Kidney glomerular epithelial cell (primary cell): ENCODE results near the gene ANKRD55.
"Not testable (repeated sequence)": the region's sequence is repeated elsewhere in the genome, so short reads cannot be mapped to it uniquely, and the experiment has no call there.

Source experiments
- DNase-seq: peaks from one replicate; lab custom pipeline; 2025; lab: John Stamatoyannopoulos, UW

The ANKRD55 gene

GRCh38 chr5:56168066-56168478 lies 65.1 kb downstream of the ANKRD55 start:
- no peak for DNase-seq

DNA sequence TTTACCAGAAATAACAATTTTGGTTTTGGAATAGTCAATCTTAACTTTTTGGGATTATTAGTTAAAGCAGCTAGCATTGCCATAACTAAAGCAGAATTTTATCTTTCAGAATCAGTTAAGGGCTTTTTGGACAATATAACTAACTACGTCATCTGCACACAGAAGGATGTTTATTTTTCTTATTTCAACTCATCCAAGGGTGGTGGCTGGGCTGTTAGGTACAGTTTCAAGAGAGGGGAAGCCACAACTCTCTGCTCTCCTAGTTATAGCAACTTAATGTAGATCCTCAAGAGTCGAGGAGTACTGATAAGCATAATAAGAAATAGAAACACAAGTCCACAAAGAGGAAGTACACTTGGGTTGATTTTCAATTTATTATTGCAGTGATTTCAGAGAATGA lies 65.6 kb downstream of the ANKRD55 start:
- no peak for DNase-seq

- DNase-seq, result no peak
Measured at GRCh38 chr5:56166671-56167385, 66.3 kb downstream of the ANKRD55 start.

DNA sequence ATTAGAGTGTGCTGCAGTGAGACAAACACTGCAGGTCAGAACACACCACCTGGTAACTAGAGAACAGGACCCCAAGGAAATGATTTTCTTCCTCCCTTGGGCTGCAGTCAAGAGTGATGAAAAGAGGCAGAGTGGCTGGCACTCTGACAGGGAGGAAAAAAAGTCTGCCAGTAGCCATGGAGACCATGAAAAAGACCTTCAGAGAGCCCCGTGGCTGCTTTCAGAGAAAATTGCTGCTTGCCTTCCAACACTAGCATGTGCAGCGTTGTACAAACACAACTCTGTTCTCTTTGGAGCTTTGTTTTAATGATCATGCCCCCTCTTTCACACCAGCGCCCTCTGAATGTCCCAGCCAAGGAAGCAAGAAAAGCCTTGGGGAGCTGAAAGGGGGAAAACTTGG lies 68.8 kb downstream of the ANKRD55 start:
- DNase-seq, result no peak

DNA sequence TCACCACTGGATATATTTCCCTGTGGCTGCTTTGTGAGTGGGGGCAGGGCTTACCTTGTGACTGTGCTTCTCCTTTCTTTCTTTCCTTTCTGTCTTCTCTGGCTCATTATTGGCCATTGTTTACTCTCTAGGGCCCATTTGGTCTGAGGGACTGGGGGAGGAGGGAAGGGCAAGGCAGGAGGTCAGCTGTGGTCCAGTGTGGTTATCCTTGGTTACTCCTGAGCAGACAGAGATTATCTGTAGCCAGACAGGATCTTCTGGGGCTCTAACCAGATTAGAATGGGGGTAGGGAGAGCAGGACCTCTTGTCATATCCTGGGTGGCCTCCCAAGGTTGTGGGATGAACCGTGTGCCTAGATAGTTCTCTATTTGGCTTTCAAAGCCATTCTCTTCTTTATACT lies 71.2 kb downstream of the ANKRD55 start:
- peak; percentile 49 for DNase-seq

DNA sequence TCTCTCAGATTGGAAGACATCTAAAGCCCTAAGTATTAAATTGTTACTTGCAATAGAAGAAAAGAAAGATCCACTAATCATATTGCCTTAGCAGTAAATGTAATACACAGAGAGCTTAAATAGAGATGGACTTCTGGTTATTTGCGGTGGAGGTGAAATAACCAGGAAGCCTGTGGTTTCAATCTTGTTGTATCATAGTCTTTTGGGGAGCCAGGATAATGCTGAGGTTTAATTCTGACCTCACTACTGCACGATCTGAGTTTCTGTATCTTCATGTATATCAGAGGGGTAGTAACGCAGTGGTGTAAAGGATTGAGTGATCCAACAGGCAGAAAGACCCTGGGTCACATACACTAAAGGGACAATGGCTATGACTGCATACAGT lies 71.7 kb downstream of the ANKRD55 start:
- no peak for DNase-seq

DNA sequence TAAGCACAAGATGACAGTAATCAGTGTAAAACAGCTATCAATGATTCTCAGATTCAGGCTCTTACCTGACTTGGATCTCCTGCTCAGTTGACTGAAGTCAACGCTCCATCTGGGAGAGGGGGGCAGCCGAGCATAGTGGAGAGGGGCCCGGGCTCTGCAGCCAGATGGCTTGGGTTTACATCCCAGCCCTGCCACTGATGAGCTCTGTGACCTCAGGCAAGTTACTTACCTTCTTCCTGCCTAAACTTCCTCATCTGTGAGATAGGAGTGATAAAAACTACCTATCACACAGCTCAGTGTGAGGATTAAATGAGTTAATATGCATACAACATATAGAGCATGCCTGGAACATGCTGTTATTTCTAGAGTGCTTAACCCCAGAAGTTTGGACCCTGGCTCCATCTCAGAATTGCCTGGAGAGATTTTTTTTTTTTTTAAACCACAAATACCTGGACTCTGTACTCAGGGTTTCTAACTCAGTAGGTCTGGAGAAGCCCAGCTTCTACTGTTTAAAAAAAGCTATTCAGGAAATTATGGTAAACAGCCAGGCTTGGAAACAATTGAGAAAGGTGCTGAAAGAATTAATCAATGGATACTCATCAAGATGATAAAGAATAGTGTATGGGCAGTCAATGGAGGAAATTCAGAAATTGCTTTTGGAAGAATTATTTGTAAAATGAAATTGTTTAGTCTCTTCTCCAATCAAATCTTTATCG lies 72.2 kb downstream of the ANKRD55 start:
- DNase-seq, result no peak

DNA sequence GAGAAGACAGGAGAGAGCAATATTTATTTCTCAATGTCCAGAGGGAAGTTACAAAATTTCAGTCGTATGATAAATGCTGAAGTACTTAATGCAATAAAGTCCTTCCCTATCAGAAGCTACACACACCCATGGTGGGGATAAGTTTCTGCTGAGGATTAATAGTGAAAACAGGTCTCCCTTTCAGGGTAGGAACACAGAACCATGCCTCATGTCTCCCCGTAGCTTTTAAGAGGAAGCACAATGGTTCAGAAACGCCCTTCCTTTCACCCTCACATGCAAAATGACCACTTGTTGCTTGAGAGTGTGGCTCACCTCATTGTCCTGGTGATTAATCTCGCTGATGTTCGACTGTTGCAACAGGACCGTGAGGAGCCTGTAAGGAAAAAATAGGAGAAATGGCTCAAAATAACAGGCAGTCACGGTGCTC lies 73.6 kb downstream of the ANKRD55 start:
- DNase-seq, result no peak

DNA sequence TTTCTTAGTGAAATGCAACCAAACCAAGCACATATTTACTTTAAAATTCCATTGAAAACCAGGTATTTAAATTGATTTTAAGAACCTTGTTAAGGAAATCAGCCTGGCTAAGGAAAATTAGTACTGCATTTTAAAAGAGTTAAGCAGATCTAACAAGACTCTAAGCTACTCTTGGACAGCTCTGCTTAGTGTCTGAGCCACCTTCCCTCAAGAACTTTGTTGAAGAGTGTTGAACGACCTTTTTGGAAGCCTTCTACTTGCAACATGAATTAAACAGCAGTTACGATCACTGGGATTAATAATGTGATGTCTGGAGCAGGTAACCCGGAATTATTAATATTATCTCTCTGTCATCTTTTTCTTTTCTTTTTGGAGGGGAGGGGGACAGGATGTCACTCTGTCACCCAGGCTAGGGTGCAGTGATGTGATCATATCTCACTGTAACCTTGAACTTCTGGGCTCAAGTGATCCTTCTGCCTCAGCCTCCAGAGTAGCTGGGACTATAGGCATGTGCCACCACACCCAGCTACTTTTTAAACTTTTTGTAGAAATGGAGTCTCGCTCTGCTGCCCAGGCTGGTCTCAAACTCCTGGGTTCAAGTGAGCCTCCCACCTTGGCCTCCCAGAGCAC lies 74.7 kb downstream of the ANKRD55 start:
- DNase-seq, result no peak

GRCh38 chr5:56157191-56157621 lies 75.9 kb downstream of the ANKRD55 start:
- DNase-seq, result not testable (repeated sequence)

DNA sequence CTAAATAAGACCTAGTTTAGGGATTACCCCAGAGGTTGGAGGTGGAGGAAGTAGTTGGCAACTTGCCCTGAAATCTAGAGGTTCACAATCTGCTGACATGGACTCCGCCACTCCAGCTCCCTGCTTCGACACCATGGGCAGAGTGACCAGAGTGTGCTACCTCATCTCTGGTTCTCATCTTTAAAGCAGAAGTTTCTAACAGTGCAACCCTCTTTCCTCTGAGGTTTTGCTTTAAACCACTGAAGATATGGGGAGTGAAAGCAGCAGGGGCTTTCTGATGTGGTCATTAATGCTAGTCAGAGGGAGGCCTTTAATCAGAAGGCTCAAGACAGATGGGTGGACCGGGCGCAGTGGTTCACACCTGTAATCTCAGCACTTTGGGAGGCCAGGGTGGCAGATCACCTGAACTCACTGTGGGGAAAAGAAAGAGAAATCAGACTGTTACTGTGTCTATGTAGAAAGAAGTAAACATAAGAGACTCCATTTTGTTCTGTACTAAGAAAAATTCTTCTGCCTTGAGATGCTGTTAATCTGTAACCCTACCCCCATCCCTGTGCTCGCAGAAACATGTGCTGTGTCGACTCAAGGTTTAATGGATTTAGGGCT lies 76.4 kb downstream of the ANKRD55 start:
- DNase-seq, result not testable (repeated sequence)

DNA sequence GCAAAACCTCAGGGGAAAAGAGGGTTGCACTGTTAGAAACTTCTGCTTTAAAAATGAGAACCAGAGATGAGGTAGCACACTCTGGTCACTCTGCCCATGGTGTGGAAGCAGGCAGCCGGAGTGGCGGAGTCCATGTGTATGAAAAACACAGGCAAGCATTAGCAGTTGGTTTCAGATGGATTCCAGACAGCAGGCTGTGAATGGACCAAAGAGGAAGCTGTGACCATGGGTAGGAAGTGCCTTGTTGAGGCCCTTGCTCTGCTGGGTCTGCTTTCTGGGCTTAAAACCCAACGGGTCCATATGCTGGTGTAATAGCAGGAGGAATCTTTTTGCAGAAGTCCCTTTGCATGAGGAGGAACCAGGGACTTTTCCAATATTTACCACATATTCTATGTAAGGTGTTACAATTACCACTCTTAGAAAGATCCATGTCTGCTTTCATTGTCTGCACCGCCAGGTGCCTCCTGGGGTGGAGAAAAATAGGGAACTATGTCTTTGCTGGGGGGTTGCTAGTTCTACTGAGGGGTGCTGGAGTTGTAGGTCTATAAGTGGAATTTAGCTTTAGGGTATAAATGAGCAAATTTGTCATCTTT lies 77.0 kb downstream of the ANKRD55 start:
- DNase-seq, result no peak

GRCh38 chr5:56154732-56155484 lies 78.2 kb downstream of the ANKRD55 start:
- DNase-seq, result no peak

- DNase-seq, result no peak
Measured at GRCh38 chr5:56152437-56152836, 80.7 kb downstream of the ANKRD55 start.

GRCh38 chr5:56150756-56151155 lies 82.4 kb downstream of the ANKRD55 start:
- DNase-seq, result not testable (repeated sequence)

- no peak for DNase-seq
Measured at GRCh38 chr5:56148453-56148971, 84.6 kb downstream of the ANKRD55 start.

DNA sequence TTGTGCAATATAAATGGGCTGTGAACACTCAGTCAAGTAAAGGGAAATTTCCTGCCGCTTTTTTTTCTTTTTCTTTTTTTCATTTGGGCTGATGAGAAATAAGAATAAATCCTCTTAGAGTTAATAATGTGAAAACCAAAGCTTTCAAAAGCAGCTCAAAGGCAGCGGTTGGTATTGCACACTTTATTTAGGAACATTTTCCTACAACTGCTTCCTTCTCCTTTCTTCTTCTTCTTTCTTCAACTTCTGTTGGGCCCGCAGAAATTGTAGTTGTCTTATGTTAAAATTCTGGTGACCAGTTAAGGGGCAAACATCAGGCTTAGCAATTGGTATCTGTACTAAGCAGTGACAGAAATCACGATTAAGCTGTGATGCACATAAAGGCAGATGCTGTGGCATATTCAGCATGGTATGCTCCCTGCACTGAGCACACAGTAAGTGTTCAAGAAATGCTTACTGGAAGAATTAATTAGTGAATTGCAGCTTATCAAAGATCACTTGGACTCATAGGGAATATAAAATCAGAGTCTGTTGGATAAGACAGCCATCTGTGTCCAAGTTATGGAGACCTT lies 85.4 kb downstream of the ANKRD55 start:
- no peak for DNase-seq

DNA sequence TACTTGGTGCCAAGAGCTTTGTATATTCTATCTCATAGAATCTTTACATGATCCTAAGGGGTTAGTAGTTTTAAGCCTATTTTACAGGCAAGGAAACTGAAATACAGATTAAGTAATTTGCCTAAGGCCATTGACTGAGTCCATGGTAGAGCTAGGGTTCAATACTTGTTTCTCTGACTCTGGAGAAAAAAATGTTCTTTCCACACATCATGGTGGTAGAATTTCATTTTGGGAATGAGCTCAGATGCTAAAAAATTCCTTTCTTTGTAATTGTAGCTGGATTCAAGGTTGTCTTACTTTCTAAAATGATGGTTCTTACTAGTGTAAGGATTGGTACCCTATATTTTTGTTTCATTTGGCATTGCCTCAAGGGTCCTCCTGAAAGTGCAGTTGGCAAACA lies 86.0 kb downstream of the ANKRD55 start:
- DNase-seq, result no peak

DNA sequence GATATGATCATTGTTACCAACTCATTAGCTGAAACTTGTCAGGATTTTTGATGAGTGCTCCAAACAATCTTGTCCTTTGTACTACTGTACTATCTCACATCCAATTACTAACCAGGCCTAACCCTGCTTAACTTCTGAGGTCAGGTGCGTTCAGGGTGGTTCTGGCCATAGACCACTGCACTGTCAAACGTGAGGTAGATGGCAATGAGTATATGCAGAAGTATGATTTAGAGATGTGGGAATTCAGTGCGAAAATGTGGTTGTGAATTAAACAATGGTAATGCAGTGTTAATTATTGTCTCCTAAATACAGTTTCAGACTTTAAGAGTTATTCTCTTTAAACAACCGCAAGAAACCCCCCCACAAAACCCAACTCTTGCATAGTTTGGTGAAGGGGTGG lies 86.5 kb downstream of the ANKRD55 start:
- DNase-seq, result no peak

DNA sequence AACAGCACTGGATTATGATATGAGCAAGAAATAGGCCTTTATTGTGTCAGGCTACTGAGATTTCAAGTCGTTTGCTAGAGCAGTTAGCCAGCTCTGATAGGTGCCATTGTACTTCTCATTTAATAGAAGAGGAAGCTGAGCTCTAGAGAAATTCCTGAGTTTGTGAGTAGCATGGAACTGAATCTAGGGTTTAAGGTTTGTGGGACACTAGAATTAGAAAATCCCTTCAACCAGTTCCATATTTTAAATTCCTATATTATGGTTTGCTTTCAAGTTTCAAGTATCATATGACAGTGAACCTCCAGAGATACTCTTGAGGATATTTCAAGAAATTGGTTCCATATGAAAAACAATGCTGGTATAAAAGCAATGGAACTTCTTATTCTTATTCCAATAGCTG lies 87.6 kb downstream of the ANKRD55 start:
- no peak for DNase-seq

GRCh38 chr5:56145106-56145505 lies 88.0 kb downstream of the ANKRD55 start:
- DNase-seq, result no peak
